Neutrophil (primary cell): Measurements from ENCODE around the gene RNF44.

Source experiments
- H3K27ac ChIP-seq: fragments of 200-600 bp; sonication (generic); 2 replicates; pipeline ENCODE4 v1.5.1; 2016; ENCODE audit warnings: mild to moderate bottlenecking, moderate library complexity
- H3K27me3 ChIP-seq: fragments of 200-600 bp; sonication (generic); 2 replicates; pipeline ENCODE4 v1.6.0; 2016; ENCODE audit warnings: mild to moderate bottlenecking
- H3K36me3 ChIP-seq: fragments of 200-600 bp; sonication (generic); 2 replicates; pipeline ENCODE4 v1.5.1; 2017
- H3K4me1 ChIP-seq, 2 experiments: fragments of 200-600 bp in 1 of 2; sonication (generic) in 1 of 2; 1 replicate in 1 of 2; 2 replicates in 1 of 2; pipeline versions ENCODE4 v1.5.1 to v1.6.1; 2013 to 2016; ENCODE audit warnings: low read depth in 1 of 2, low read length in 1 of 2, mild to moderate bottlenecking in 1 of 2, moderate library complexity in 1 of 2; ENCODE audit not compliant: control insufficient read depth in 1 of 2, insufficient read depth in 1 of 2
- H3K4me3 ChIP-seq, 2 experiments: fragments of 200-600 bp in 1 of 2; sonication (generic) in 1 of 2; 1 replicate in 1 of 2; 2 replicates in 1 of 2; pipeline ENCODE4 v1.5.1; 2013 to 2016; ENCODE audit warnings: low read depth in 1 of 2, low read length in 1 of 2, mild to moderate bottlenecking in 1 of 2, moderate library complexity in 1 of 2
- H3K9me3 ChIP-seq: fragments of 200-600 bp; sonication (generic); 2 replicates; pipeline ENCODE4 v1.5.1; 2016
- CTCF ChIP-seq: fragments of 200-600 bp; sonication (generic); IDR thresholded peaks from 2 replicates; pipeline ENCODE4 v1.5.1; 2016; ENCODE audit warnings: antibody characterized with exemption

RNF44 gene

GRCh38 chr5:176526462-176526861 is 10.7 kb downstream of the RNF44 start:
- H3K4me3 ChIP-seq, result no peak overlapping the region
- H3K4me1 ChIP-seq, result peaks cover 25% of the 10 kb centered on the region in 2 experiments
- TF ChIP-seq CTCF, result no peak
- H3K27ac ChIP-seq, result no peak overlapping the region
- peaks cover 51% of the 10 kb centered on the region for H3K36me3 ChIP-seq
- no peaks in the 10 kb centered on the region for H3K9me3 ChIP-seq
- H3K27me3 ChIP-seq, result no peaks in the 10 kb centered on the region

GRCh38 chr5:176525677-176526076 is 11.5 kb downstream of the RNF44 start:
- Histone ChIP-seq H3K27ac (peak overlapping the region; percentile 36), H3K4me1 (peaks cover 17% of the 10 kb centered on the region in 2 experiments), H3K9me3 (no peaks in the 10 kb centered on the region), H3K27me3 (no peaks in the 10 kb centered on the region), H3K36me3 (peaks cover 44% of the 10 kb centered on the region), H3K4me3 (no peak overlapping the region)
- TF ChIP-seq CTCF, result no peak

- H3K27me3 ChIP-seq, result no peaks in the 10 kb centered on the region
- peaks cover 10% of the 10 kb centered on the region in 2 experiments for H3K4me1 ChIP-seq
- no peak overlapping the region for H3K4me3 ChIP-seq
- peak overlapping the region; percentile 36 for H3K27ac ChIP-seq
- TF ChIP-seq CTCF, result no peak
- H3K36me3 ChIP-seq, result peaks cover 37% of the 10 kb centered on the region
- no peaks in the 10 kb centered on the region for H3K9me3 ChIP-seq
These were observed 12.2 kb downstream of the RNF44 start for GRCh38 chr5:176524987-176525386.

- Histone ChIP-seq H3K4me1 (peaks cover 4 to 6% of the 10 kb centered on the region in 2 experiments), H3K9me3 (no peaks in the 10 kb centered on the region)
- TF ChIP-seq CTCF, result no peak
These were observed 13.1 kb downstream of the RNF44 start for GRCh38 chr5:176524138-176524537.

GRCh38 chr5:176521699-176522263 is 15.4 kb downstream of the RNF44 start:
- no peak overlapping the region for H3K4me3 ChIP-seq
- H3K36me3 ChIP-seq, result peaks cover 6% of the 10 kb centered on the region
- no peaks in the 10 kb centered on the region for H3K9me3 ChIP-seq
- TF ChIP-seq CTCF, result no peak
- no peaks in the 10 kb centered on the region for H3K27me3 ChIP-seq
- no peak overlapping the region for H3K27ac ChIP-seq
- peaks cover 10 to 12% of the 10 kb centered on the region in 2 experiments for H3K4me1 ChIP-seq

More at GRCh38 chr5:176524138-176524537, 13.1 kb downstream of the RNF44 start:
- H3K27ac ChIP-seq, result no peak overlapping the region
- H3K36me3 ChIP-seq, result peaks cover 28% of the 10 kb centered on the region
- H3K27me3 ChIP-seq, result no peaks in the 10 kb centered on the region
- no peak overlapping the region for H3K4me3 ChIP-seq
